ENCODE results near the gene PDHA1.
A peak's percentile ranks its signal among the peaks of the same experiment; 100 is the strongest.

PDHA1 gene

GRCh38 chrX:19343535-19344408 lies at the start of gene PDHA1:
TSS of gene PDHA1 (plus strand) at chrX:19343927. CDS start at chrX:19344038, 111 bp downstream.
- DNase-seq, result peak; percentile 90

GRCh38 chrX:19303256-19303880 lies 40.4 kb upstream of the PDHA1 start:
- no peak for DNase-seq

GRCh38 chrX:19326567-19326966 lies 17.2 kb upstream of the PDHA1 start:
- no peak for DNase-seq

GRCh38 chrX:19331831-19332230 lies 11.9 kb upstream of the PDHA1 start:
- DNase-seq, result no peak

GRCh38 chrX:19332983-19333382 lies 10.7 kb upstream of the PDHA1 start:
- DNase-seq, result no peak

- DNase-seq, result peak; percentile 61
These were observed 8.6 kb upstream of the PDHA1 start for GRCh38 chrX:19334945-19335626.

GRCh38 chrX:19342331-19342906 lies 1.3 kb upstream of the PDHA1 start:
- peak; percentile 57 for DNase-seq

- DNase-seq, result no peak
These were observed 617 bp upstream of the PDHA1 start for GRCh38 chrX:19343085-19343534.

- DNase-seq, result no peak
These were observed 934 bp downstream of the PDHA1 start for GRCh38 chrX:19344661-19345060.

- no peak for DNase-seq
These were observed 4.2 kb downstream of the PDHA1 start for GRCh38 chrX:19347916-19348315.

GRCh38 chrX:19349264-19349663 lies 5.5 kb downstream of the PDHA1 start:
- no peak for DNase-seq

- DNase-seq, result peak; percentile 85
These were observed 7.2 kb downstream of the PDHA1 start for GRCh38 chrX:19350941-19351384.

- DNase-seq, result no peak
These were observed 10.9 kb downstream of the PDHA1 start for GRCh38 chrX:19354625-19355024.

- DNase-seq, result no peak
These were observed 14.8 kb downstream of the PDHA1 start for GRCh38 chrX:19358521-19358920.

- no peak for DNase-seq
These were observed 17.2 kb downstream of the PDHA1 start for GRCh38 chrX:19360903-19361302.

GRCh38 chrX:19361701-19362100 lies 18.0 kb downstream of the PDHA1 start:
- no peak for DNase-seq

GRCh38 chrX:19368576-19368975 lies 24.8 kb downstream of the PDHA1 start:
- DNase-seq, result no peak

GRCh38 chrX:19370061-19370460 lies 26.3 kb downstream of the PDHA1 start:
- DNase-seq, result no peak

GRCh38 chrX:19372170-19372546 lies 28.4 kb downstream of the PDHA1 start:
- DNase-seq, result peak; percentile 36

- DNase-seq, result no peak
These were observed 29.0 kb downstream of the PDHA1 start for GRCh38 chrX:19372547-19373331.

- no peak for DNase-seq
These were observed 29.7 kb downstream of the PDHA1 start for GRCh38 chrX:19373351-19373891.

- no peak for DNase-seq
These were observed 31.8 kb downstream of the PDHA1 start for GRCh38 chrX:19375546-19375945.
